Activated T-cell treated with anti-CD3 and anti-CD28 coated beads, Interleukin-2, amount 50 U/mL, for 72 hours (primary cell): ENCODE measurements around the gene MAST4. TPM values are rescaled to one million over a fixed set of nuclear protein-coding genes. Genes with fewer than 3 reads are reported as not detected.
A peak's percentile ranks its signal among the peaks of the same experiment; 100 is the strongest.

Source experiments
- ATAC-seq, 2 donors: fragments of 150-1000 bp; cut with Tn5 transposase; replicated peaks in 1 of 2; 2 replicates each; pipeline ENCODE4 v1.10.0; 2021; ENCODE audit warnings: moderate library complexity in 2 of 2, mild to moderate bottlenecking in 1 of 2
- DNase-seq, 2 donors: peaks; one replicate each; pipeline ENCODE4 v3.0.0; 2021 to 2022; ENCODE audit warnings: mixed read lengths in 1 of 2
- H3K27ac Mint-ChIP-seq: one replicate; pipeline ENCODE4 v1.8.0; 2022; ENCODE audit warnings: mild to moderate bottlenecking, moderate library complexity, mixed read lengths
- H3K27me3 Mint-ChIP-seq: one replicate; pipeline ENCODE4 v1.8.0; 2022; ENCODE audit warnings: low read depth, mixed read lengths
- H3K36me3 Mint-ChIP-seq, 2 donors: one replicate each; pipeline ENCODE4 v1.8.0; 2022; ENCODE audit warnings: mixed read lengths in 2 of 2, mild to moderate bottlenecking in 1 of 2; ENCODE audit not compliant: insufficient read depth in 2 of 2
- H3K4me1 Mint-ChIP-seq: one replicate; pipeline ENCODE4 v1.8.0; 2022; ENCODE audit warnings: low read depth, mixed read lengths
- H3K4me3 Mint-ChIP-seq, 2 donors: one replicate each; pipeline ENCODE4 v1.8.0; 2022; ENCODE audit warnings: mild to moderate bottlenecking in 2 of 2, mixed read lengths in 2 of 2, moderate library complexity in 2 of 2
- H3K9me3 Mint-ChIP-seq, 2 donors: one replicate each; pipeline ENCODE4 v1.8.0; 2022; ENCODE audit warnings: mixed read lengths in 2 of 2
- total RNA-seq, 2 donors: library from RNA; stranded (reverse); gene quantifications; one replicate each; pipeline ENCODE4 v1.2.3, GENCODE V29; 2022

Gene MAST4
- total RNA-seq, 2 donors from 2014 or later: 32.9 to 38.3 TPM

DNA sequence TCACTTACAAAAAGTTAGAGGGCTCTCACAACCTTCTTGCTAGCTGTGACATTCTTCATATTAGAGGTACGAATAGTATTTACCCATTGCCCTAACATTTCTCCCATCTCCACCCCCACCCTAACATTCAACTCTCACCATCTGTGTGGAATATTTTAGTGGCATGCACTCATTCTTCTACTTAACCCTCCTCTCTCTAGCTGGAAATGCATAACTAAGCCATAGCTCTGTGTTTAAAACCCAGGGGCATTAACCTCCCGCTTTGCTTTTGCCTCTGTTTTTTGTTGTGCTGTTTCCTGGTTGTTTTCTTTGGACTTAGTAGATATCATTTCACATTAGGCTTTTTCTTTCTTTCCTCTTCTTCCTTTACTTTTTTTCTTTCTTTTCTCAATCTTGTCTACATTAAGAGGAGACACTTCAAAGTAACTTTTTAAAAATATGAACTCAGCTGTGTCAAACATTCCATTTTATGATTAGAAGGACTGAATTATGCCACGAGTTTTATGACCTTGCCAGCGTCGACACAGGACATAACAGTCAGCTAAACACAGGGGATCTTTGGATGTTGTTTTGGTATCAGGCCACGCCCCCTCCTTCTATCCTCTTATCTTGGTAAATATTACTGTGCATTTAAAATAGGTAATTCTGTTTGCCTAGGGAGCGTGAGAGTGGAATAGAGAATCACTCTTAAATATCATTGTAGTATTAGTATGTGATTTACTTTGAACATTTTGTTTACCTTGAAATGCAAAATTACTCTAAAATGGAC is 364.4 kb downstream of the MAST4 start:
- Mint-ChIP-seq H3K27me3 (peaks cover 5% of the 10 kb centered on the region), H3K4me3 (no peak overlapping the region), H3K36me3 (no peaks in the 10 kb centered on the region), H3K9me3 (no peaks in the 10 kb centered on the region), H3K27ac (no peak overlapping the region), H3K4me1 (no peaks in the 10 kb centered on the region)
- ATAC-seq (no peak), DNase-seq (no peak)

DNA sequence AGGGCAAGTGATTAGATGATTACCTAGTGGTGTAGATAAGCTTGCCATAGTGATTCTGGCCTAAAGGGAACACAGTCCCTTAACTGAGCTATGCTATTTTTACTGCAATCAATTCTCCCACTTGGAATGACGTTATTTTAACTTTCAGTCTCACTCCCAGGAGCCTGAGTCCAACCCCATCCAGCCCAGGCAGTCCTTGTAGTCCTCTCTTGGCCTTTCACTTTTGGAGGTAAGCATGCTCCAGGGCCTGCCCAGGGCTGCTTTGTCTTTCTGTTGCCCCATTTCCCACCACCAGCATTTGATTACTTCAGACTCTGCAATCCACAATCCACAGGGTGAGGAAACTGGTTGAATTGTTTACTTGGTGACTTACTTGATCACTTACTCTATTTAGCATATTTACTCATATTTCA is 367.4 kb downstream of the MAST4 start:
- DNase-seq: no peak
- Mint-ChIP-seq H3K4me3 (no peak overlapping the region), H3K9me3 (no peaks in the 10 kb centered on the region), H3K27ac (no peak overlapping the region), H3K36me3 (no peaks in the 10 kb centered on the region), H3K4me1 (peaks cover 10% of the 10 kb centered on the region), H3K27me3 (peaks cover under 1% of the 10 kb centered on the region)
- no peak for ATAC-seq

DNA sequence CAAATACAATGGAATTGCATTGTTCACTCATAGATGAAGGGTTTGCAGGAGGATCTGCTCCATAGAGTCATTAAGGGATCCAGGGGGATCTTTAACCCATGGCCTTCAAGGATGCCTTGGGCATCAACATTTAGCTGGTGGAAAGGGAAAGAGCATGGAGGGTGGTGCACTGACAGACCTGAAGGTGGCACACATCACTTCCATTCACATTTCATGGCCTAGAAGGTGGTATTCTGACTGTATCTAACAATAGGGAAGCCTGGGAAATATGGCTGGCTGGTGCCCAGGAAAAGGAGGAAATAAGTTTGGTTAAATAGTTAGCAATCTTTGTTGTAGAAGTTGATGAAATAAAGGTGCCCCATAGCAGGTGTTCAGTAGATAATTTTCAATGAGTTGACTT is 370.2 kb downstream of the MAST4 start:
- no peaks in the 10 kb centered on the region for H3K36me3 Mint-ChIP-seq
- peaks cover 10% of the 10 kb centered on the region for H3K4me1 Mint-ChIP-seq

DNA sequence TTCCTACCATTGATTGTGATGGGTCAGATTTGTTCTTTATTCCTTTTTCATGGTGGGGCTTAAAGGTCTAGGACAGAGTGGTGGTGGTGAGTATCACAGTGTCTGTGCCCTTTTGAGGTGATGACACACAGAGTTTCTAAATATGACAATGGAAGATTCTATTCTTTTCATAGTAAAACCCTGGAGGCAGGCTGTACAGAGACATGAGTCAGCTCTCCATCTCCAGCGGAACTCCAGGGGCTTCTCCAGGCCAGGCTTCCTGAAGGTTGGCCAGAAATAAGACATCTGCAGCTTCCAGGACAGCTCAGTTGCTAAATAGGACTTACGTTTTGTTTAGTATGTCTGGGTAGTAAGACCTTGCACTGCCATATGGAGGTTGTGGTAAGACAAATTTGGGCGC is 370.9 kb downstream of the MAST4 start:
- H3K27me3 Mint-ChIP-seq: no peaks in the 10 kb centered on the region
- no peak for ATAC-seq
- no peak for DNase-seq
- H3K9me3 Mint-ChIP-seq: no peaks in the 10 kb centered on the region
- H3K4me3 Mint-ChIP-seq: no peak overlapping the region
- no peaks in the 10 kb centered on the region for H3K36me3 Mint-ChIP-seq
- H3K27ac Mint-ChIP-seq: no peak overlapping the region
- peaks cover 10% of the 10 kb centered on the region for H3K4me1 Mint-ChIP-seq

More for the DNA sequence above, 370.2 kb downstream of the MAST4 start:
- Mint-ChIP-seq H3K4me3 (no peak overlapping the region), H3K27me3 (no peaks in the 10 kb centered on the region), H3K9me3 (no peaks in the 10 kb centered on the region), H3K27ac (no peak overlapping the region)
- no peak for ATAC-seq
- DNase-seq: no peak

- peaks cover 10% of the 10 kb centered on the region for H3K4me1 Mint-ChIP-seq
- H3K9me3 Mint-ChIP-seq: no peaks in the 10 kb centered on the region
Measured at GRCh38 chr5:66967826-66968262, 371.7 kb downstream of the MAST4 start.

GRCh38 chr5:66969484-66969883 is 373.3 kb downstream of the MAST4 start:
- Mint-ChIP-seq H3K27me3 (no peaks in the 10 kb centered on the region), H3K9me3 (no peaks in the 10 kb centered on the region), H3K27ac (no peak overlapping the region), H3K36me3 (no peaks in the 10 kb centered on the region), H3K4me1 (peaks cover 10% of the 10 kb centered on the region), H3K4me3 (no peak overlapping the region)
- DNase-seq (no peak), ATAC-seq (no peak)

More at GRCh38 chr5:66967826-66968262, 371.7 kb downstream of the MAST4 start:
- Mint-ChIP-seq H3K27me3 (no peaks in the 10 kb centered on the region), H3K4me3 (no peak overlapping the region), H3K27ac (no peak overlapping the region), H3K36me3 (no peaks in the 10 kb centered on the region)
- peak; percentile 13 to 42 for ATAC-seq
- no peak for DNase-seq

DNA sequence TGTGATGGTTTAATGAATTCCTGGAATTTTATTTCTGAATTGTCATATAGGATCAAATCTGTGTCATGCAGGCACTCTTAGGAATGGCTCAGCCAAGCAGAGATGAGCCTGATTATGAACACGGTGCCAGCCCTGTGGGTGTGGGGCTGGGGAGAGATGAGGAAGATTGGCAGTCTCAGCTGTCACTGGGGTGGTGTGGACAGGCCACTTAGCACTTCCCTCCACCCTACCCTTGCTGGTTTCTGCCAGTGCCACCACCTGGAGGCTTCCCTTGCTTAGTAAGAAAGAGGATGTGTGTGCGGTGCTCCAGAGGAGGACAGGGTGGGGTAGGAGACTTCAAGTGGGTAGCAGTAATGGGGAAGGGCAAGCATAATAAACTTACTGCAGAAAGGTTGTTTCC is 373.8 kb downstream of the MAST4 start:
- no peak for ATAC-seq
- Mint-ChIP-seq H3K4me1 (peaks cover 10% of the 10 kb centered on the region), H3K4me3 (no peak overlapping the region), H3K27ac (no peak overlapping the region), H3K9me3 (no peaks in the 10 kb centered on the region), H3K36me3 (no peaks in the 10 kb centered on the region), H3K27me3 (no peaks in the 10 kb centered on the region)
- DNase-seq: no peak

DNA sequence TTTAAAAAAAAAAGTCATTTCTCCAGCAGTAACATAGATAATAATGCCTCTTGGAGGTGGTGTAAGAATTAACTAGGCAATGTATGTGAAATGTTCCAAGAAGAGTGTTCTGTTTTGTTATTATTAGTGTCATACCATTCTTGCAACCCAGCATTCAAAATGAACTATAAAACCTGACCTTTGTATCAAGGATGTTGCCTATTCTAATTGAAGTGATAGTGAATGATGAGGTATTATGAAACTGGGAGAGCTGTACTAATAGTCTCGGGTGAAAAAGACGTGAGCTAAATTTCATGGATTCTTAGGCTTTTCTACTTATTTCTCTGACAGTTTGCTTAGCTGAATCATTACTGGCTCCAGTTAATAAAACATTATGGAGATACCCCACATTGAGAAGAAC is 375.8 kb downstream of the MAST4 start:
- no peaks in the 10 kb centered on the region for H3K27me3 Mint-ChIP-seq
- H3K27ac Mint-ChIP-seq: no peak overlapping the region
- no peaks in the 10 kb centered on the region for H3K9me3 Mint-ChIP-seq
- no peak for DNase-seq
- no peaks in the 10 kb centered on the region for H3K36me3 Mint-ChIP-seq
- no peak overlapping the region for H3K4me3 Mint-ChIP-seq
- no peak for ATAC-seq
- H3K4me1 Mint-ChIP-seq: peaks cover 1% of the 10 kb centered on the region

- DNase-seq (no peak), ATAC-seq (no peak)
- H3K9me3 Mint-ChIP-seq: no peaks in the 10 kb centered on the region
- H3K4me3 Mint-ChIP-seq: no peak overlapping the region
- peaks cover 10% of the 10 kb centered on the region for H3K27me3 Mint-ChIP-seq
- no peaks in the 10 kb centered on the region for H3K36me3 Mint-ChIP-seq
- H3K4me1 Mint-ChIP-seq: no peaks in the 10 kb centered on the region
- no peak overlapping the region for H3K27ac Mint-ChIP-seq
Measured at GRCh38 chr5:66974256-66974655, 378.1 kb downstream of the MAST4 start.

GRCh38 chr5:66976108-66976507 is 379.9 kb downstream of the MAST4 start:
- Mint-ChIP-seq H3K27ac (no peak overlapping the region), H3K27me3 (peaks cover 10% of the 10 kb centered on the region), H3K4me1 (no peaks in the 10 kb centered on the region), H3K36me3 (no peaks in the 10 kb centered on the region), H3K9me3 (no peaks in the 10 kb centered on the region), H3K4me3 (no peak overlapping the region)
- DNase-seq (no peak), ATAC-seq (no peak)

- H3K9me3 Mint-ChIP-seq: no peaks in the 10 kb centered on the region
- H3K27me3 Mint-ChIP-seq: peaks cover 19% of the 10 kb centered on the region
- DNase-seq (no peak), ATAC-seq (no peak)
- no peaks in the 10 kb centered on the region for H3K4me1 Mint-ChIP-seq
- no peak overlapping the region for H3K27ac Mint-ChIP-seq
- H3K36me3 Mint-ChIP-seq: no peaks in the 10 kb centered on the region
- H3K4me3 Mint-ChIP-seq: no peak overlapping the region
Measured at GRCh38 chr5:66979738-66980137, 383.5 kb downstream of the MAST4 start.

DNA sequence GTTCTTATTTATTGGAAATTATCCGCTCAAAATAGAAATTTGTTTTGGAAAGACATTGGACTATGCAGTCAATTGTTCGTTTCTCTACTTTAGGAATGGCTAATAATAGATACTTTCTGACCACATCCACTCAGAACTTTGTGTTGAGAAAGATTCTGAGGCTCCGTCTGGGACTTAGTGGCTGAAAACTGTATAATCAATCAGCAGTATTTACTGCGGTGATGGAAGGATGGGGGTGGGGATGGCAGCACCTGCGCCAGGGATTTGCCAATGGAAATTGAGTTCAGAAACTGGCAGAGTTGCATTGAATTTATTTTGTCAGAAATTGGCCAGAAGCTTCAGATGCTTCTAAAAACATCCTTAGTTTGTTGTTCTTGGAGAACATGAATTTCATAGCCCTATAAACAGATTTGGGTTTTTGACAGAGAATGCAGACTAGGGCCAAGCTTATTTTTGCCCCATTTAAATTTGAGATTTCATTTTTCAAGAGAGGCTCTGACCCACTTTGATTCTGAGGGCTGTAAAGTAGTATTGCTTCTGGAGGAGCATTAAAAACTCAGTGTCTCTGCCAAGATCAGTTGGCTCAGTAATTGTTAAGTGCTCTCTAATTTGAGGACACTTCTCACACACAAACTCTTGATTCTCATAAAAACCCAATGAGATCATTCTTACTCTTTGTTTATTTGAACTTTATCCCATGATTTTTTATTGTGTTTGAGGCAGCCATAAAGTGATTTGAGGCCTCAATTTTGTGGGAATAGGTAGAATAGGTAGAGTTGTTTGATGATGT is 385.3 kb downstream of the MAST4 start:
- no peaks in the 10 kb centered on the region for H3K4me1 Mint-ChIP-seq
- no peak overlapping the region for H3K27ac Mint-ChIP-seq
- DNase-seq (no peak), ATAC-seq (no peak)
- H3K4me3 Mint-ChIP-seq: no peak overlapping the region
- peaks cover 19% of the 10 kb centered on the region for H3K27me3 Mint-ChIP-seq
- H3K9me3 Mint-ChIP-seq: no peaks in the 10 kb centered on the region
- no peaks in the 10 kb centered on the region for H3K36me3 Mint-ChIP-seq

GRCh38 chr5:66982056-66982387 is 385.8 kb downstream of the MAST4 start:
- DNase-seq (no peak), ATAC-seq (no peak)
- Mint-ChIP-seq H3K9me3 (no peaks in the 10 kb centered on the region), H3K4me3 (no peak overlapping the region), H3K4me1 (no peaks in the 10 kb centered on the region), H3K36me3 (no peaks in the 10 kb centered on the region), H3K27ac (no peak overlapping the region), H3K27me3 (peaks cover 19% of the 10 kb centered on the region)
